GM18517 (cell line): ENCODE data around the gene NME5.
"Not testable (repeated sequence)": the region's sequence is repeated elsewhere in the genome, so short reads cannot be mapped to it uniquely, and the experiment has no call there.

Experiments
- ATAC-seq: cut with Tn5 transposase; IDR thresholded peaks from one replicate; pipeline ENCODE4 v1.9.1; 2021; ENCODE audit warnings: mild to moderate bottlenecking, moderate library complexity; ENCODE audit not compliant: unreplicated experiment

The NME5 gene, protein sequence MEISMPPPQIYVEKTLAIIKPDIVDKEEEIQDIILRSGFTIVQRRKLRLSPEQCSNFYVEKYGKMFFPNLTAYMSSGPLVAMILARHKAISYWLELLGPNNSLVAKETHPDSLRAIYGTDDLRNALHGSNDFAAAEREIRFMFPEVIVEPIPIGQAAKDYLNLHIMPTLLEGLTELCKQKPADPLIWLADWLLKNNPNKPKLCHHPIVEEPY

DNA sequence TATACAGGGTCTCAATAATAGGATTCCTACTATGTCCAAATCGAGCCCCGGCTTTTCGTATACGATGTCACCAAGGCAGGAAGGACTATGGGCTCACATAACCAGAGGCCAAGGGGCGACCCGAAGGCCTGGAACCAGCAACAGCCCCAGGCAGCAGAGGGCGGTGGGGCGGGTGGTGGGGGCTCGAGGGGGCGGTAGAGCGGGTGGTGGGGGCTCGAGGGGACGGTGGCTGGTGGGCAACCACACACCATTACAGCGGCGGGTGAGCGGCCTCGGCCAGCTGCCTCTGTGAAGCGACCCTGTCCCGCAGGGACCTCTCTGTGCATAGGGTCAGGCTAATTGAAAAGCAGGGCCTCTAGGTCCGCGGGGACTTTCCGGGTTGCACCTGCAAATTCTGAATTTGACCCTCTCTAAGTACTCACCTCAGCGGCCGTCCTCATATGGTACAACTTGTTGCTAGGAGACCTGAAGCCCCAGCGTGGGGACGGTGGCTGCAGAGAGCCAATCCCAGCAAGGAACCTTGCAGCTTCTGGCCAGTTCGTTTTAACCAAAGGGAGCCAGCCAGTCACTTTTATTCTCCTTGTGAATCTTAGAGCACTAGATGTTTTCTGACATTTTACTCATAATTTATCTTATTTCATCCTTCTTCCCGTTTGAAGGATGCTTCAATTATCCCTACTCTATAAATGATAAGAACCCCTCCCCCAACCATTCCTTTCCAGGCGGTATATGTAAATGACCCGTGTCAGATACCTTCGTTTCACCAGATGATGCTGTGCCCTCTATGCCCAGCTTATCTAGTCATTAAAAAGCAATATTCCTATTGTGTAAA, at the start of gene NME5:
TSS of gene NME5 (minus strand) at position 480 of the 832 bp plus-strand sequence. CDS start 648 bp downstream, outside the sequence.
- no peak for ATAC-seq

DNA sequence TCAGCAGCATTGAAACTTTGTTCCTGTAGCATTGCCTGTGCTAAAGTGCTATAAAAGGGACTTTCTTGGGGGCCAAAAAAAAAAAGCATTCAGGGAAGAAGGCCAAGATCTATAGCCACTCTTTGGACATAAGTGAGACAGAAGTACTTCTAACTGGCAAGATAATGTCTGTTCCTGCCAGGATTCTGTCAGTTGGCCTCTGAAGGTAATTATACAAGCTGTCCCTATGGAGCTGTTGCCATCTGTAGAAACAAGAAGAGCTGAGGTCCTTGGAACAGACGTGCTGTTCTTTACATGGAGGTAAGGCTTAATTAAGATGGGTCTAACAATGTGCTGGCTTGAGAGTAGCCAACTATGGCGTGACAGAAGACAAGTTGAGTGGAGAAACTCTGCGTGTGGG, 49.4 kb upstream of the NME5 start:
- no peak for ATAC-seq

- ATAC-seq: no peak
Measured at GRCh38 chr5:138186002-138186447, 46.8 kb upstream of the NME5 start.

DNA sequence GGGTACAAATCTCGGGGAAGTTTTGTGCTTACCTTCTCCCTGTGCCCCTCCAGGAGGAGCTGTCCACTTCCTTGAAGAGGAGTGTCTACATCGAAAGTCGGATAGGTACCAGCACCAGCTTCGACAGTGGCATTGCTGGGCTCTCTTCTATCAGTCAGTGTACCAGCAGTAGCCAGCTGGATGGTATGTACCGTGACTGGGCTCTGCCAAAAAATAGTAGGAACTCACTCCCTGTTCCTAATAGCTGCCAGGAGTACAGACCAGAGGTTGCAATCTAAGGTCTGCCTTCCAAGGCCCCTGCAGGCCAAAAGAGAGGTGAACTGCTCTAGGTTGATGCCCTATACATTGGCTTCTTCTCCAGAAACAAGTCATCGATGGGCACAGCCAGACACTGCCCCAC, 43.6 kb upstream of the NME5 start:
- no peak for ATAC-seq

GRCh38 chr5:138180841-138181240, 41.6 kb upstream of the NME5 start:
- ATAC-seq: no peak

DNA sequence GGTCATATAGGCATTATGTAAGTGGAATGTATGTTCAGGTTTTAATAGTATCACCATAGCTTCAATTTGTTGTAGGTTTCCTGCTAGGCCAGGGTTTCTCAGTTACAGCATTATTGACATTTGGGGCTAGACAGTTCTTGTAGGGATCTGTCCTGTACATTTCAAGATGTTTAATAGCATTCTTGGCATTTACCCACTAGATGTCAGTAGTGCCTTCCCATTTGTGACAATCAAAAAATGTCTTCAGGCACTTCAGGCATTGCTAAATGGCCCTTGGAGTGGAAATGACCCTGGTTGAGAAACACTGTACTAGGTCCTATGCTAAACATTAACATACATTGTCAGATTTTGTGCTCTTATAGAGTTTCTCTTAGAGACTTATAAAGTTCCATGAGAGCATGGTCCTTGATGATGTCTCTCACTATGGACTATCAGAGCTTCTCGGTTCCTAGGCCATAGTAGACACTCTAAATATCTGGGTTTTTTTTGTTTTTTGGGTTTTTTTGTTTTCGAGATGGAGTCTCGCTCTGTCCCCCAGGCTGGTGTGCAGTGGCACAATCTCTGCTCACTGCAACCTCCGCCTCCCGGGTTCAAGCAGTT, 41.1 kb upstream of the NME5 start:
- ATAC-seq: no peak

GRCh38 chr5:138179277-138179857, 40.1 kb upstream of the NME5 start:
- no peak for ATAC-seq

GRCh38 chr5:138178516-138179276, 39.5 kb upstream of the NME5 start, which contains the start of the genes BRD8 and KIF20A:
TSS of gene BRD8 (minus strand) at chr5:138178630. CDS start at chr5:138178614, 16 bp downstream.
TSS of gene KIF20A (plus strand) at chr5:138179112. CDS start at chr5:138179681, 569 bp downstream.
- peak; percentile 84 for ATAC-seq

DNA sequence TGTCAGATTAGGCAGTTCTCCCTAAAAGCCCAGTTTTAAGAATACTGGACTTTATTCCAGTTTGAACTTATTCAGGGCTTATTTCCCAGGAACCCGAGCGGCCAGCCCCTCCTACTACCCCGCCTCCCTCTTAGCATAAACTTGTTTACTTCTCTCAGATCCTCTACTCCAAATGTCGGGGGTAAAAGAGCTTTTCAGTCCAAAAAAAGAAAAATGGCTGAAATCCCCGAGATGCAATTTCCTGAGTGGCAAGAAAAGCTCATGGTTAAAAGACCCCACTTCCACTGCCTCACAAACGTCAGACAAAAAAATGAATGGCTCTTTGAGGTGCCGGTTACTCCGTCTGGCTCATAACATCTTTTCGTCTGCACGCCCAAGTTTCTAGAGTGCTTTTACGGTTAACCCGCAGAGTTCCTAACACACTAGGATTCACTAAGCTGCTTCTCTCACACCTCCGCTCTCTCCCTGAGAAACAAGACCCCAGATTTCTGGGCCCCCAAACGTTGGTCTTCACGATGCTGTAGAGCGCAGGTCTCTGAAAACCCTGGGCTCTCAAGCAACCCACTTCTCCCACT, 38.8 kb upstream of the NME5 start:
- no peak for ATAC-seq

DNA sequence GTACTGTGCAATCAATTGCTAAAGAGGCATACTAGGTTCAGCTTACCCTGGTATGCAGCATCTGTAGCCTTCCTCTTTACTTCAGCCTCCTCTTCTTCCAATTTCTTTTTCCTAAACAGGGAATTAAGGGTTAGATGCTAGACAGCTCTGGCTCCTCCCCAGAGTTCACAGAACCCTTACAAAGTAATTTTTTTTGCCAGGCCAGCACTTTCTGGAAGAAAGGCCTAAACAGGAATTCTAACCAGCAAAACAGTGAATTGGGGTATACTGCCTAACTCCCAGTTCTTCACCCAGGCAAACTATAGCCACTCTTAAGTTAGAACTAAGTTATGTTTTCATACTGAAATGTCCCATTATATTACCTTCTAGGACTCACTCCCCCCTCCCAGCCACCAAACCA, 31.1 kb upstream of the NME5 start:
- no peak for ATAC-seq

GRCh38 chr5:138169124-138169523, 29.9 kb upstream of the NME5 start:
- no peak for ATAC-seq

GRCh38 chr5:138163721-138164120, 24.5 kb upstream of the NME5 start:
- ATAC-seq: no peak

GRCh38 chr5:138160706-138161105, 21.5 kb upstream of the NME5 start:
- no peak for ATAC-seq

DNA sequence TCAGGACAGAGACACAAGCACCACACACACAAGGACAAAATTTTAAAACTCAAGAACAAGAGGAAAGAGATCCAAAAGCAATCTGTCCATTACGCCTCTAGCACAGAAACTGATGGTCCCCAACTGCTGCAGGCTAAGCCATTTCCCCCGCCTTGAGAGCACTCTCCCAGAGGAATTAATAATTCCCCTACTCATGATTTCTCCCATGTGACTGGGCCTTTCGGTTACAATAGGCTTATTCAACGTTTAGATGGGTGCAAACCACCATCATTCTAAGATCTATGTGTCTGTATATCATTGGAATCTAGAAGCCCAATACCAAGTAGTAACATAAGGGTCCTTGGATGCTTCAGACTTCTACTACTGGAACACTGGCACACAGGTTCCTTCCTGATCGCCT, 20.4 kb upstream of the NME5 start:
- ATAC-seq: no peak

- ATAC-seq: no peak
Measured at GRCh38 chr5:138157626-138158025, 18.4 kb upstream of the NME5 start.

GRCh38 chr5:138155977-138156376, 16.7 kb upstream of the NME5 start:
- ATAC-seq: not testable (repeated sequence)

GRCh38 chr5:138149530-138149929, 10.3 kb upstream of the NME5 start:
- no peak for ATAC-seq

DNA sequence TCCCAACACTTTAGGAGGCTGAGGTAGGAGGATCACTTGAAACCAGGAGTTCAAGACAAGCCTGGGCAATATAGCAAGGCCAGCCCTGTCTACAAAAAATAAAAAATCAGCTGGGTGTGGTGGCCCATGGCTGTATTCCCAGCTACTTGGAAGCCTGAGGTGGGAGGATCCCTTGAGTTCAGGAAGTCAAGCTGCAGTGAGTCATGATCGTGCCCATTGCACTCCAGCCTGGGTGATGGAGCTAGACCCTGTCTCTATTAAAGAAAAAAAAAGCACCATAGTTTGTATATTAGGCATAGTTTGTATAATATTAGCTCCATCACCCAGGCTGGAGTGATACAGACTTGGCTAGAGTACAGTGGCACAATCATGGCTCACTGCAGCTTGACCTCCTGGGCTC, 9.6 kb upstream of the NME5 start:
- ATAC-seq: no peak

DNA sequence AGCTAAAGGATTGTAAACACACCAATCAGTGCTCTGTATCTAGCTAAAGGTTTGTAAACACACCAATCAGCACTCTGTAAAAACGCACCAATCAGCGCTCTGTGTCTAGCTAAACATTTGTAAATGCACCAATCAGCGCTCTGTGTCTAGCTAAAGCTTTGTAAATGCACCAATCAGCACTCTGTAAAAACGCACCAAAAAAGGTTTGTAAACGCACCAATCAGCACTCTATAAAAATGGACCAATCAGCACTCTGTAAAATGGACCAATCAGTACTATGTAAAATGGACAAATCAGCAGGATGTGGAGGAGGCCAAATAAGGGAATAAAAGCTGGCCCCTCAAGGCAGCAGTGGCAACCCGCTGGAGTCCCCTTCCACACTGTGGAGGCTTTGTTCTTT, 4.3 kb upstream of the NME5 start:
- ATAC-seq: not testable (repeated sequence)

DNA sequence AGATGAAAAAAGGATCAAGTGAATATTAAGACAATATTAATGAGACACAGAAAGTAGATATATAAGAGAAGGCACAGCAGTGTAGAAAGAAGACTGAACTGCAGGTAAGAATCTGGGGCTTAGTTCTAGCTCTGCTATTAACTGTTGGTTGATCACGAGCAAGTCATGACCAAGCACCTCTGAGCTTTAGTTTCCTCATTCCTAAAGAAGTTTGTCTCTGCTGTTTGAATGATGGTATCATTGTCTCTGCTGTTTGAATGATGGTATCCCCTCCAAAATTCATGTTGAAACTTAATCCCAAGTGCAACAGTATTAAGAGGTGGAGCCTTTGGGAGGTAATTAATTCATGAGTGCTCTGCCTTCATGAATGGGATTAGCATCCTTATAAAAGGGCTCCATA, 2.5 kb upstream of the NME5 start:
- ATAC-seq: no peak
